G401 (cell line): Measurements from ENCODE around the gene MTLN. TPM values are rescaled to one million over a fixed set of nuclear protein-coding genes. Genes with fewer than 3 reads are reported as not detected.
"Not testable (repeated sequence)": the region's sequence is repeated elsewhere in the genome, so short reads cannot be mapped to it uniquely, and the experiment has no call there.

Experiments
- DNase-seq: peaks from one replicate; pipeline ENCODE4 v3.0.0-alpha.2; 2015; ENCODE audit warnings: low spot score
- in situ Hi-C: cut with HindIII; loops from 2 replicates; pipeline ENCODE4 v1.10.0; 2016; ENCODE audit warnings: low sequenced_read_pairs, mixed read lengths
- total RNA-seq: library from RNA; depleted of rRNA; stranded (reverse); fragments of >200 nt; shearing (Covaris generic); gene quantifications from 2 replicates; pipeline ENCODE4 v1.2.3, GENCODE V29; 2014; rRNA removed

Gene MTLN
- total RNA-seq, 1 experiment from 2014 or later: 8.8 TPM

DNA sequence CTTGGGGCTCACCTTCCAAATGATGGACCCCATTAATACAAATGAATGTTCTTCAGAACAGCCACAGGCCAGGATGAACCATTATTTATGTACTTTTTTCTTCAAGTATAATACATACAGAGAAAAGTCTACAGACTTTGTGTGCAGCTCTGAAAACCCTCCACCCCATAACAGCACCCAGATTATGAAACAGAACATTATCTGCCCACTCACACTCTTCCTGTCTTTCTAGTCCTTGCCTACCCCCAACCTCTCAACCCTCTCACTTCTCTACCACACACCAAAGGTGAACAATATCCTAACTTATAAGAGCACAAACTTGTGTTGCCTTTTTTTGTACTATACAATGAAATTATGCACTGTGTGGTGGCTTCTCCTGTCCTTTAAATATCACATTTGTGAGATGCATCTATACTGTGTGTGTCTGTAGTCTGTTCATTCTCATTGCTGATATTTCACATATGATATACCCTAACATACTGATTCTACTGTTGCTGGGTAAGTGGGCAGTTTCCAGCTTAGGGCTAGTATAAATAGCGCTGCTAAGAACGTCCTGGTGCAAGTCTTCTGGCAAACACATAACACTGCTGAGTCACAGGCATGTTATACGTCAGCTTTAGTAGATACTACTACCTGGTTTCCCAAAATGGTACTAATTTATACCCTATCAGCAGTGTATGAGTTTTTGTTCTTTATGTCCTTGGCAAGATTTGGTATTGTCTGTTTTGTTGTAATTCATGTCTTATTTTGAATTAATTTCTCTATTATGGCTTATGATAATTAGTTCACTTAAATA, 6.5 kb downstream of the MTLN start:
- no peak for DNase-seq
- in situ Hi-C loops: no loop called here

DNA sequence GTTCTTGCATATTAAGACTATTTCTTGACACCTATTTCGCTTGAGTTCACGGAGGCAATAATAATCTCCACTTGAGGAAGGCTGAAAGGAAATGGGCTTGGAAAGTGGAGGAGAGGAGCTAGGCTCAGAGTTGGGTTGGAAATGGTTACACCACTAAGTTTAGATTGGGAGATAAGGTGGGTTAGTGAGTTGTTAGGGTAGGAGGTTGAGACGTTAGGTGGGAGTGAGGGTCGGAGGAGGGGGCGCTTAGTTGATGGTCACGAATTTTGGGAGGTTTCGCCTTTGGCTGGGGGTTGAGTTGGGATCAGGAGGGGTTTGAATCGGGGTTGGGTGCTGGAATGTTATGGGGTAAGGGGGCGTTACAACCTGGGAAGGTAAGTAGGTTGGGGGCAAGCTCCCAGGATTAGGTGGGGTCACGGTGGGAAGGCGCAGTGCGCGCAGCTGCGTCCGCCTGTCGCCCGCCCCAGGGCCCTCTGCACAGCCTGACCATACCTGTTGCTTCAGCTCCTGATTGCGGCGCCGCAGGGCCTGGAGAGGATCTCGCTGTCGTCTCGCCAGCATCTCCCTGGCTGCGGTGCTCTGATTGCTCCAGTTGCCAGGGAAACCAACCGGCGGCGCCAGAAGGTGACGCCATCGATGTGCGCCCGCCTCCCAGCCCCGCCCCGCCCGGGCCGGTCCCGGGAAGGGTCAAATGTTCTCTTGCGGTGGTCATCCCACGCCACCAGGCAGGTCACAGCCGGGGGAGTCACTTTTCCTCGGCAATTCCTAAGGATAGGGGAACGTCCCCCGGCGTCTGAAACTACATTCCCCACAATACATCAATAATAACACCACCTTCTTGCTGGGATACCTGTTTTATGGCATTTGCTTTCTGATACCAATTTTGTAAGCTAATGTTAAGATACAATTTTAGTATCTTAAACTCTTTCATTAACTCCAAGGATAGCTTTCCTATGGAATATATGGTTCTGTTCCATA, 7.7 kb downstream of the MTLN start, which contains the start of gene NPHP1:
NPHP1 (minus strand) TSS at position 606 of the 978 bp plus-strand sequence; CDS start at position 561, 45 bp downstream.
- in situ Hi-C loops: no loop called here
- DNase-seq: peak; percentile 91

DNA sequence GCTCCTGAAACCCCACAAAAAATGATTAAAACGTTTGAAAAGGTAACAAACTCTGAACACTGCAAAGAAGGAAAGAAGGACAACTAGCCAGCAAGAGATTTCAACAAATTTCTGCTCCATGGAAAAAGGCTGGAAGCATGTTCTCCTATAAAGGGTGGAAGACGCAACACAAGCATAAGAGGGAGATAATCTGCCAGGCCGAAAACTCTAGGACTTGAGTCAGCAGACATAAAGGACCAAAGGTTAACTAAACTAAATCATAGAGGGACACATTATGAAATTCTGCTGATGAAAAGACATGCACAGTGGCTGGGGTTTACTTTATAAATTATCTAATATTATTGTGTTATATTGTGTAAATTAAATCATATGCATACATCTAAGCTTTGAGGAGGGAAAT, 14.3 kb downstream of the MTLN start:
- in situ Hi-C loops: no loop called here
- no peak for DNase-seq

DNA sequence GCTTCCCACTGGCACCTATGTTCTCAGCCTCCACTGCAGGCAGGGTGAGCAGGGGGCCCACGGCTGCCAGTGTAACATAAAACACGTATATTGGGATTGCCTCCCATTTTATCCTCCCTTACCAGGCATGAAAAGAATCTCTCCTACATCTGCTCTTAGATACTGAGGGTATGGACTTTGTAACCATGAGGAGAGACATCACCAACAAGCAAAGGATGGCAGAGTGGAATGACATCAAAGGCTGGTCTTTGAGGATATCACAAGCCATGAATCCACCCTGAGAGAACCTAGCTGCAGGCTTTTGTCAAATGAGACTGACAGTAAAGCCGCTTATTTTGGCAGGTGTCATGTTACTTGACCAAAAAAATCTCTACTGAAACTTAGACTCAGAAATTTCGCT, 14.9 kb downstream of the MTLN start:
- no peak for DNase-seq
- in situ Hi-C loops: no loop called here

DNA sequence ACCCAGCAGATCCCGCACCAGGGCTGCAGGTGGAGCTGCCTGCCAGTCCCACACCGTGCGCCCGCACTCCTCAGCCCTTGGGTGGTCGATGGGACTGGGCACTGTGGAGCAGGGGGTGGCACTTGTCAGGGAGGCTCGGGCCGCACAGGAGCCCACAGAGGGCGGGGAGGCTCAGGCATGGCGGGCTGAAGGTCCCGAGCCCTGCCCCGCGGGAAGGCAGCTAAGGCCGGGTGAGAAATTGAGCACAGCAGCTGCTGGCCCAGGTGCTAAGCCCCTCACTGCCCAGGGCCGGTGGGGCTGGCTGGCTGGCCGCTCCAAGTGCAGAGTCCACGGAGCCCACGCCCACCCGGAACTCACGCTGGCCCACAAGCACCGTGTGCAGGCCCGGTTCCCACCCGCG, 22.2 kb downstream of the MTLN start:
- in situ Hi-C loops: not testable (repeated sequence)

DNA sequence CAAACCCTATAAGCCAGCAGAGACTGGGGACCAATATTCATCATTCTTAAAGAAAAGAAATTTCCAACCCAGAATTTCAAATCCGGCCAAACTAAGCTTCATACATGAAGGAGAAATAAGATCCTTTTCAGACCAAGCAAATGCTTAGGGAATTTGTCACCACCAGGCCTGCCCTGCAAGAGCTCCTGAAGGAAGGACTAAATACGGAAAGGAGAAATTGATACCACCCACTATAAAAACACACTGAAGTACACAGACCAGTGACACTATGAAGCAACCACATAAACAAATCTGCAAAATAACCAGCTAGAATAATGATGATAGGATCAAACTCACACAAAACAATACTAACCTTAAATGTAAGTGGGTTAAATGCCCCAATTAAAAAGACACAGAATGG, 29.9 kb downstream of the MTLN start:
- no peak for DNase-seq
- in situ Hi-C loops: no loop called here

More for the DNA sequence above, 22.2 kb downstream of the MTLN start:
- not testable (repeated sequence) for DNase-seq

DNA sequence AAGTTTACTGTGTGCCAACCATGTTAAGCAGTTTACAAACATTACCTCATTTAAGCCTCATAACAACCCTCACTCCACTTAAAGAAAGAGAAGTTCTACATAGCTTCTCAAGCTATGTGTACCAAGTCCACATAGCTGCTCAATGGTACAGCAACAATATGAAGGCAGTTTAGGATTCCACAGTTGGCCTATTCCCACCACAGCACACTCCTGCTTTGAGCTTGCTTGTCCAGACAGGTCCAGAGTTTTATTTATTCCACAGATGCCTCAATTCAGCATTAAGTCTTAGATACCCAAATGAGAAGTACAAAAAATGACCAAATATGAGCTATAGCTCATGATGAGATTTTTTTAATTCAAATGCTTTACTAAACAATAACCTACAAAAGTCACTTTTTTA, 32.3 kb downstream of the MTLN start:
- no peak for DNase-seq
- in situ Hi-C loops: no loop called here

DNA sequence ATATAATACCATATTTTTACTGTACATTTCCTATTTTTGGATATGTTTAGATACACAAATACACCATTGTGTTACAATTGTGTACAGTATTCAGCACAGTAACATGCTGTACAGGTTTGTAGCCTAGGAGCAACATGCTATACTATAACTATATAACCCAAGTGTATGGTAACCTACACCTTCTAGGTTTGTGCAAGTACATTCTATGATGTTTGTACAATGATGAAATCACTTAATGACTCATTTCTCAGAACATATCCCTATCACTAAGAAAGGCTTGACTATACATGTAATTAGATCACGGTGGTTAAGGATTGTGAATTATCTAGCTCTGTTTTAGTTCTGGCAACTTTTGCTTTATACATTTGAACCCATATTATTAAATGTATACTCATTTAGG, 38.8 kb downstream of the MTLN start:
- in situ Hi-C loops: no loop called here
- DNase-seq: no peak

DNA sequence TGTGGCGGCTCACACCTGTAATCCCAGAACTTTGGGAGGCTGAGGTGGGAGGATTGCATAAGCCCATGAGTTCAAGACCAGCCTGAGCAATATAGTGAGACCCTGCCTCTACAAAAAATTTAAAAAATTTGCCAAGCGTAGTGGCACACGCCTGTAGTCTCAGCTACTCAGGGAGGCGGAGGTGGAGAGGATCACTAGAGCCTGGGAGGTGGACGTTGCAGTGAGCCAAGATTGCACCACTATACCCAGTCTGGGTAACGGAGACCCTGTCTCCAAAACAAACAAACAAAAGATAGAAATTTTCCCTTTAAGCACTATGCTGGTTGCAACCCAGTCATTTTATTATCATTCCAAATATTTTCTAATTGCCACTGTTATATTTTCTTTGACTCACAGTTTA, 39.8 kb downstream of the MTLN start:
- no peak for DNase-seq
- in situ Hi-C loops: no loop called here

DNA sequence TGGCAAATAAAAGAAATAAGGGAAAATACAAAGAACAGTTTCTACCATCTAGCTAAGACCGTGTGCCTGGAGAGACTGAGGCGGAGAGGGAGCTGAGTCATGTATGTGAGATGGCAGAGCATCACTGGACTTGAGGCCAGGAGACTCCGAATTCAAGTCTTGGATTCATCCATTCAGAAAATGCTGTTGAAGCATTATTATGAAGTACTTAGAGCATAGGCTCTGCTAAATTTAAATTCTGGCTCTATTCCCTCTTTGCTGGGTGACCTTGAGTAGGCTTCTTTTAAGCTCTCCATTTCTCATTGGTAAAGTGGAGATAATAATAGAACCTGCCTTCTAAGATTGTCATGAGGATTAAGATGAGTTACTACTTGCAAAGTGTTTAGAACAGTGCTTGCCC, 42.2 kb downstream of the MTLN start:
- in situ Hi-C loops: no loop called here
- no peak for DNase-seq

DNA sequence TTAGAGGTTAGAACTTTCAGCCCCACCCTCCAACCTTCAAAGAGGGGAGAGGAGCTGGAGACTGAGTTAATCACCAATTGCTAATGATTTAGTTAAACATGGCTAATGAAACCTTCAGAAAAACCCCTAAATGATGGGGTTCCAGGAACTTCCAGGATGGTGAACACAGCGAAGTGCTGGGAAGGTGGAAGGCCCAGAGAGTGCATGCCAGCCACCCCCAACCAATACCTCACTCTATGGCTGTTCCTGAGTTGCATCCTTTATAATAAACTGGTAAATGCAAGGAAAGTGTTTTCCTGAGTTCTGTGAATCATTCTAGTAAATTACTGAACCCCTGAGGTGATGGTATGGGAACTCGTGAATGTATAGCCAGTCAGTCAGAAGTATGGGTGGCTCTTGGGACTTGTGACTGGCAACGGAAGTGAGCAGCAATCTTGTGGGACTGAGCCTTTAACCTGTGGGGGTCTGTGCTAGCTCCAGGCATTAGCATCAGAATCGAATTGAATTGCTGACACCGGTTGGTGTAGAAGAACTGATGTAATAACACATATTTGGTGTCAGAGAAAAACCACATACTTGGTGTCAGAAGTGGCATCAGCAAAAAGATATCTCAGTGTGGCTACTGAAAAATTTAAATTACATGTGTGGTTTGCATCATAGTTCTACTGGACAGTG, 44.9 kb downstream of the MTLN start:
- no peak for DNase-seq
- in situ Hi-C loops: no loop called here

DNA sequence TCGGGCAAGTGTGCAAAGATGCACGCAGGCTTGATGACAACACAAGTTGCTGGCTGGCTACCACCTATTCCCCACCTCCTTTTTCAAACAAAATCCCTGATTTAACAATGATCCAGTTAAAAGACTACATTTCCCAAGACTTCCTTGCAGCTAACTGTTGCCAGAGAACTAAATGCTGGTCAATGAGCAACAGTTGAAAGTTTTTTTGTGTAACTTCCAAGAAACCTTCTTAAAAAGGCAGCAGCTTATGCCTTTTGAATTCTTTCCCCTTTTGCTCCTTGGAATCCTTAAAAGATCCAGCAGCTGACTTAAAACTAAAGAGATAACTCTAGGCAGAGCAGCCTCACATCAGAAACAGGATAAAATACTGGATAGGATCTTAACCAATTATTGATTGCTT, 46.1 kb downstream of the MTLN start:
- in situ Hi-C loops: no loop called here
- DNase-seq: no peak

Other genes with a start within 250 kb of the MTLN start
- 0.92 and 1.5 TPM in 2 replicates for gene MALL, start 96.7 kb downstream of the MTLN start, total RNA-seq
- gene NPHP1, start 7.5 kb downstream of the MTLN start, total RNA-seq: 6.2 and 12.2 TPM in 2 replicates